Measurements from ENCODE around the gene GNPTAB.

DNA sequence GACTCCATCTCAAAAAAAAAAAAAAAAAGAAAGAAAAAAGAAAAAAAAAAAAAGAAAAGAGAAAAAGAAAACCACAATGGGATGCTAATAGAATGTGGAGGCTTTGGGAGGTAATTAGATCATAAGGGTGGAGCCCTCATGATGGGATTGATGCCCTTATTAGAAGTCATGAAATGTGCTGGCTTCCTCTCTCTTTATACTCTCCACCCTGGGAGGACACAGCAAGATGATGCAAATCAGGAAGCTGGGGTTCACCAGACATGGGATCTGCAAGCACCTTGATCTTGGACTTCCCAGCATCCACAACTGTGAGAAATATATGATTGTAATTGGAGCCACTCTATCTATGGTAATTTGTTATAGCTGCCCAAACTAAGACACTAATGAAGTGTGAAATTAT is 33.2 kb upstream of the GNPTAB start:
- TF ChIP-seq YY1 (IDR thresholded peaks at IDR 0.05; ENCODE audit: insufficient read depth, insufficient read length) (no peak), ZNF274 (IDR thresholded peaks at IDR 0.05; ENCODE audit: low read depth, low read length) (no peak), SUZ12 (IDR thresholded peaks at IDR 0.05; ENCODE audit: extremely low read depth, insufficient read depth, insufficient read length) (no peak)

Measured in NT2/D1 (cell line).